Amniotic epithelial cell (primary cell): ENCODE data around the gene ST6GALNAC4.
A peak's percentile ranks its signal among the peaks of the same experiment; 100 is the strongest.
"Not testable (repeated sequence)": the region's sequence is repeated elsewhere in the genome, so short reads cannot be mapped to it uniquely, and the experiment has no call there.

ENCODE experiments used
- DNase-seq: peaks from one replicate; pipeline ENCODE4 v3.0.0-alpha.2; 2010; ENCODE audit warnings: low read depth

ST6GALNAC4 gene

GRCh38 chr9:127885508-127886281 lies 31.1 kb downstream of the ST6GALNAC4 start:
- no peak for DNase-seq

DNA sequence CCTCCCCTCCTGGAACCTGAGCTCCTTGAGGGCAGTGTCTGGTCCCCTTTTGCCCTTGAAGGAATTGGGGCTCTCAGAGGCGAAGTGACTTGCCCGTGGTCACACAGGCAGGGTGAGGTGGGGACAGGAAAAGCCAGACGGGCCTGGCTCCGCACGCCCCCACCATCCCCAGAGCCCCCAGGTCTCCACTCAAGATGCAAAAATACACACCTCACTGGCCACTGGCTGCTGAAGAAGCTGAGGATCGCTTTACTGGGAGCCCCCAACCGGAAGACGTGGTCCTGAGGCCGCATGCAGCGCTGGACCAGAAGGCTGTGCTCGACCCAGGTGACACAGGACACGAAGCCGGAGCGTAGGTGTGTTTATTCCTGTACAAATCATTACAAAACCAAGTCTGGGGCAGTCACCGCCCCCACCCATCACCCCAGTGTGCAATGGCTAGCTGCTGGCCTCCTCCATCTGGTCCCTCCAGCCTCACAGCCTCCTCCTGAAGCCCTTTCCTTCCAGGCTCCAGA lies 31.8 kb downstream of the ST6GALNAC4 start:
- no peak for DNase-seq

- DNase-seq, result no peak
These were observed 32.4 kb downstream of the ST6GALNAC4 start for GRCh38 chr9:127884427-127884911.

GRCh38 chr9:127883959-127884358 lies 32.9 kb downstream of the ST6GALNAC4 start:
- DNase-seq, result no peak

- not testable (repeated sequence) for DNase-seq
These were observed 35.1 kb downstream of the ST6GALNAC4 start for GRCh38 chr9:127881715-127882114.

GRCh38 chr9:127880143-127880542 lies 36.7 kb downstream of the ST6GALNAC4 start:
- no peak for DNase-seq

DNA sequence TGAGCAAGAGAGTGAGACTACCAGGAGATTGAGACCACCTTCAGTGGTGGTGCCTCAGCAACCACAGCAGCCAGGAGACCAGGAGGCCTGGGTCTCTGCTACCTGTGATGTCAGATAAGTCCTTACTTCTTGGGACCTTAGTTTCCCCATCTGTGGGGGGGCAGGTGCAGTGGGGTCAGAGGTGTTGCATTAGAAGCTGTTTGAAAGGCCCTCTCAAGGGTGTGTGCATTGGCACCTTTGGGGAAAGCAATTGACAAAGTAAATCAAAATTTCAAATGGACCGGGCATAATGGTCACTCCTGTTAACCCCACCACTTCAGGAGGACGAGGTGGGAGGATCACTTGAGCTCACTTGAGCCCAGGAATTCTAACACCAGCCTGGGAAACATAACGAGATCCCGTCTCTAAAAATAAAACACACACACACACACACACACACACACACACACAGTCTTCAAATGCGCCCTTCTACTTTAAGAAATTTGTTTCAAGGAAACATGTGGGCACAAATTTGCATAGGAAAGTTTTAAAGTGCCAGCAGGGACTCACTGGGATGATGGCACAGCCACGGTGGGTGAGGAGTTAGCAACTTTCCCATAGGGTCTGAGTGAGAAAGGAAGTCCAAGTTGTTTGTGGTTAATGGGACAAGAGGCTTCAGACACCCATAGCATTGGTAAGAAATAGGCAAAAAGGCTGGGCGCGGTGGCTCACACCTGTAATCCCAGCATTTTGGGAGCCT lies 38.0 kb downstream of the ST6GALNAC4 start:
- no peak for DNase-seq

- DNase-seq, result peak; percentile 92
These were observed 38.7 kb downstream of the ST6GALNAC4 start for GRCh38 chr9:127878001-127878651.

- DNase-seq, result no peak
These were observed 39.3 kb downstream of the ST6GALNAC4 start, which contains the start of gene AK1 for GRCh38 chr9:127877566-127877998. Gene AK1 (minus strand): TSS chr9:127877675. CDS start chr9:127874617, 3,058 bp downstream.

DNA sequence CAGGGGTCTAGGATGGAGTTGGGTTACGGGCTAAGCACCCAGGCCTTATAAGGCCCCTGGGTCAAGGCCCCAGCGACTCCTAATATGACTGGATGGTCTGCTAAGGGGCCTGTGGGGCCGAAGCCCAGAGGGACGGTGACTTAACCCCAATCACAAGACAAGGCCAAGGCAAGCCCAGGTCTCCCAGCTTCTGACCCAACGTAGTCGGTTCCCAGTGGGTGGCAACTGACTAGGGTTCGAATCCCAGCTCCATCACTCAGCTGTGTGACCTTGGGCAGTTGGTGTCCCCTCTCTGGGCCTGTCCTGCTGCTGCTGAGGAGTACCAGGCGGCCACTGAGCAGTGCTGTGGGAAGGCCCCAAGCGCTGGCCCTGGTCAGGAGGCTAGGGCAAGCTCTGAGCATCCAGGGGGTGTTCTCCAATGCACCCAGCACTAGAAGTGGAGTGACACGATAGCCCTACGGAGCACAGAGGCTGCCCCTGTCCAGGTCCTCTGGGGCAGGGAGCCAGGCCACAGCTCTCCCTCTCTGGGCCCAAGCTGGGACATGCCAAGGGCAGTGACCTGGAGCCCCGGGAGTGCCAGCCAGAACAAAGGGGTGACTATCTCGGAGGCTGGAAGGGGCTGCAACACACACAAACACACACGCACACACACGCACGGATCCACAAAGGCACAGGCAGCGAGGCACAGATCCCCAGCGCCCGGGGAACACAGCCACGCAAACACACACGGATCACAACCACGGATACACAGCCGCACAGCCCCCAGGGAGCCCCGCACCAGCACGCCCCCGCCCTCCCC lies 39.9 kb downstream of the ST6GALNAC4 start:
- DNase-seq, result no peak

DNA sequence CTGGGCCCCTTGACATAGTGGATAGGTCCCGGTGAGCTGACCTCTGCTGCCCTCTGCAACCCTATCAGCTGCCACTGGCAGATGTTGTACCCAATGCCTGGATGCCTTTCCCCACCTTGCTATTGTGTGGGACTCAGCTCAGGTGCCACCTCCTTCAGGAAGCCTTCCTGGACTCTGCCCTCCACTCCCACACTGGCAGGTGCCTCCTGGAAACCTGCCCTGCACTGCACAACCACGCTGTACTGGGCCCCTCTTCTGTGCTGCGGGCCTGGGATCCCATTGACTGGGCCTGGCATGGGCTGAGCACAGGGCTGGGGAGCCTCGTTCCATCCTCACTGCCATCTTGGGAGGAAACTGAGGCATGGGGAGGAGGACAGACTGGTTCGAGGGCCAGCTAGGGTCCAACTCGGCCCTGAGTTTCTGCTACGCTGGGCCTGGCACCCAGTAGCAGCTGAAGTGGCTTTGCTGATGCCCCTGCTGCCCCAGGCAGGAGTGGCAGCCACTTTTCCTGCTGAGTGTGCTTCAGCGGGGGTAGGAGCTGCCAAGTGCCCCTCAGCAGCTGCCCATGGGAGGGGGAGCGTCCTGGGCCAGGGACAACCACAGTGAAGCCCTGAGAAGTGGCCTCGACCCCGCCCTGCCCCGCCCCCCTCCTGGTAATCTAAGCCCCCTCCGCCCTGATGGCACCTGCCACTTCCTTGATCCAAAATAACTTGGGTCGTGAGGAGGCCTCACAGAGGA lies 40.6 kb downstream of the ST6GALNAC4 start:
- no peak for DNase-seq

DNA sequence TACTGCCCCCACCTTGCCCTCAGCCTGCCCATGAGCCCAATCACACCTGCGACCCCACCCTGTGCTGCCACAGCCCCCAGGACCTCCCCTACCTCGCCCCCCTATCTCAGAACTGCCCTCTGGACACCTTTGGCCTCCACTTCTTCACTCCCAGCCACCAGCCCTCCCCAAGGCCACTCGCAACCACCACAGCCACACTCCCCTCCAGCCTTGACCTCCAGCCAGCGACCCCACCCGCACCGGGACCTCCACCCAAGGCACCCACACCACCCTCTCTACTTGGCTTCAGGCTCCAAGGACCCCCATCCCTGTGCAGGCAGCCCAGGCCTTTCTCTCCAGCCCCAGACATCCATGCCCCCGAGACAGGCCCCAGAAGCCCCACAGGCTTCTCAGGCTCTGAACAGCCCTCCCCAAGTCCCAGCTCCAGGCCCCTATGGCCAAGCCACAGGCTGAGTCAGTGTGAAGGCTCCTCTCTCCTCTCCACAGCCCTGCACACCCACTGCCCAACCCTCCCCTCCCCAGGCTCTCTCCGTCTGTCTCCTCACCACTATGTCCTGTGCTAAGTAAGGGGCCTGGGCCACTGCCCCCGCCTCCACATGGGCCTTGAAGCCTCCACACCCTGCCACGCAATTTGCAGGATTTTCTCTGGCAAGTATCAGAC lies 41.4 kb downstream of the ST6GALNAC4 start:
- DNase-seq, result peak; percentile 59

GRCh38 chr9:127874301-127875221 lies 42.3 kb downstream of the ST6GALNAC4 start:
- DNase-seq, result no peak

GRCh38 chr9:127873886-127874285 lies 43.0 kb downstream of the ST6GALNAC4 start:
- no peak for DNase-seq

- DNase-seq, result no peak
These were observed 43.6 kb downstream of the ST6GALNAC4 start for GRCh38 chr9:127873223-127873691.

GRCh38 chr9:127872369-127873222 lies 44.2 kb downstream of the ST6GALNAC4 start:
- DNase-seq, result no peak

- DNase-seq, result no peak
These were observed 45.3 kb downstream of the ST6GALNAC4 start for GRCh38 chr9:127871531-127871930.

- no peak for DNase-seq
These were observed 46.0 kb downstream of the ST6GALNAC4 start for GRCh38 chr9:127870887-127871286.
